GM23338 (cell line): ENCODE measurements around the gene CACNA1C. TPM values are rescaled to one million over a fixed set of nuclear protein-coding genes. Genes with fewer than 3 reads are reported as not detected.

Source experiments
- ATAC-seq: fragments of 200-7000 bp; cut with Tn5 transposase; 3 replicates; pipeline ENCODE4 v1.9.1; 2020
- DNase-seq: peaks from one replicate; pipeline ENCODE4 v3.0.0-alpha.2; 2015; ENCODE audit warnings: low spot score
- H2AFZ ChIP-seq: fragments of 200-600 bp; sonication (generic); 2 replicates; pipeline ENCODE4 v1.8.0; 2016; ENCODE audit warnings: antibody characterized with exemption, mild to moderate bottlenecking, moderate library complexity
- H3F3A ChIP-seq: fragments of 200-600 bp; sonication (generic); replicated peaks from 2 replicates; pipeline ENCODE4 v1.8.0; 2017; ENCODE audit warnings: antibody characterized with exemption, mixed run types, low read depth
- H3K27ac ChIP-seq: fragments of 200-600 bp; sonication (generic); 2 replicates; pipeline ENCODE4 v1.6.1; 2016; ENCODE audit warnings: low read depth
- H3K27me3 ChIP-seq: fragments of 200-600 bp; sonication (generic); 2 replicates; pipeline ENCODE4 v1.8.0; 2016; ENCODE audit warnings: mild to moderate bottlenecking, mixed run types, moderate library complexity; ENCODE audit not compliant: insufficient read depth
- H3K36me3 ChIP-seq: fragments of 200-600 bp; sonication (generic); 2 replicates; pipeline ENCODE4 v1.8.0; 2016; ENCODE audit warnings: mild to moderate bottlenecking; ENCODE audit not compliant: insufficient read depth
- H3K4me1 ChIP-seq: fragments of 200-600 bp; sonication (generic); 2 replicates; pipeline ENCODE4 v1.8.0; 2016; ENCODE audit warnings: mild to moderate bottlenecking, moderate library complexity; ENCODE audit not compliant: insufficient read depth
- H3K4me2 ChIP-seq: fragments of 200-600 bp; sonication (generic); 2 replicates; pipeline ENCODE4 v1.7.1; 2017; ENCODE audit warnings: mixed run types
- H3K4me3 ChIP-seq: fragments of 200-600 bp; sonication (generic); 2 replicates; pipeline ENCODE4 v1.6.1; 2016; ENCODE audit warnings: mixed run types
- H3K79me2 ChIP-seq: fragments of 200-600 bp; sonication (generic); replicated peaks from 2 replicates; pipeline ENCODE4 v1.8.0; 2017; ENCODE audit warnings: mild to moderate bottlenecking; ENCODE audit not compliant: insufficient read depth
- H3K9me2 ChIP-seq: fragments of 200-600 bp; sonication (generic); 2 replicates; pipeline ENCODE4 v1.8.0; 2017; ENCODE audit not compliant: insufficient read depth
- H4K20me1 ChIP-seq: fragments of 200-600 bp; sonication (generic); replicated peaks from 2 replicates; pipeline ENCODE4 v1.8.0; 2017; ENCODE audit warnings: mild to moderate bottlenecking; ENCODE audit not compliant: insufficient read depth
- H3K27ac Mint-ChIP-seq: 2 replicates; pipeline ENCODE4 v1.8.0; 2020; ENCODE audit warnings: inconsistent platforms, mild to moderate bottlenecking, moderate library complexity, mixed read lengths
- H3K27me3 Mint-ChIP-seq: 3 replicates; pipeline ENCODE4 v1.8.0; 2022; ENCODE audit warnings: low read depth, mild to moderate bottlenecking, moderate library complexity, mixed read lengths, inconsistent platforms; ENCODE audit not compliant: insufficient read depth, poor library complexity
- H3K36me3 Mint-ChIP-seq: 3 replicates; pipeline ENCODE4 v1.8.0; 2021; ENCODE audit warnings: low read depth, mild to moderate bottlenecking, inconsistent platforms, moderate library complexity, mixed read lengths
- H3K4me1 Mint-ChIP-seq: 3 replicates; pipeline ENCODE4 v1.8.0; 2020; ENCODE audit warnings: mild to moderate bottlenecking, inconsistent platforms, mixed read lengths
- H3K4me3 Mint-ChIP-seq: 3 replicates; pipeline ENCODE4 v1.8.0; 2021; ENCODE audit warnings: moderate library complexity, mild to moderate bottlenecking, inconsistent platforms, mixed read lengths
- H3K9me3 Mint-ChIP-seq: 3 replicates; pipeline ENCODE4 v1.8.0; 2020; ENCODE audit warnings: moderate library complexity, mild to moderate bottlenecking, inconsistent platforms, mixed read lengths
- CREB1 ChIP-seq: fragments of 250-450 bp; sonication (Bioruptor Pico); IDR thresholded peaks from 2 replicates; pipeline ENCODE4 v1.5.0; 2020; ENCODE audit warnings: low read depth, mild to moderate bottlenecking, moderate library complexity
- ETS1 ChIP-seq: IDR thresholded peaks from 2 replicates; pipeline ENCODE4 v1.6.1; 2016; ENCODE audit warnings: antibody characterized with exemption
- EZH2 ChIP-seq: fragments of 200-600 bp; sonication (generic); IDR thresholded peaks from one replicate; pipeline ENCODE4 v1.8.0; 2017; ENCODE audit warnings: antibody characterized with exemption, mild to moderate bottlenecking, low read depth; ENCODE audit not compliant: unreplicated experiment
- EZH2phosphoT487 ChIP-seq: fragments of 200-600 bp; sonication (generic); IDR thresholded peaks from one replicate; pipeline ENCODE4 v1.8.1; 2018; ENCODE audit warnings: antibody characterized with exemption; ENCODE audit not compliant: unreplicated experiment
- JUNB ChIP-seq: IDR thresholded peaks from one replicate; pipeline ENCODE4 v1.6.1; 2016; ENCODE audit warnings: antibody characterized with exemption; ENCODE audit not compliant: unreplicated experiment
- NANOG ChIP-seq: IDR thresholded peaks from 2 replicates; pipeline ENCODE4 v1.6.1; 2016; ENCODE audit warnings: antibody characterized with exemption, borderline replicate concordance
- POLR2AphosphoS5 ChIP-seq: IDR thresholded peaks from 2 replicates; pipeline ENCODE4 v1.6.1; 2016; ENCODE audit warnings: antibody characterized with exemption, low read depth
- REST ChIP-seq: IDR thresholded peaks from one replicate; pipeline ENCODE4 v1.6.1; 2018; ENCODE audit warnings: antibody characterized with exemption; ENCODE audit not compliant: unreplicated experiment
- STAT1 ChIP-seq: IDR thresholded peaks from one replicate; pipeline ENCODE4 v1.6.1; 2016; ENCODE audit warnings: antibody characterized with exemption; ENCODE audit not compliant: unreplicated experiment
- ZNF114 ChIP-seq: fragments of 250-450 bp; sonication (Bioruptor Pico); IDR thresholded peaks from 2 replicates; pipeline ENCODE4 v1.5.0; 2020; ENCODE audit warnings: mild to moderate bottlenecking, moderate library complexity
- ZNF331 ChIP-seq: fragments of 250-450 bp; sonication (Bioruptor Pico); IDR thresholded peaks from 2 replicates; pipeline ENCODE4 v1.5.0; 2020; ENCODE audit warnings: low read depth, mild to moderate bottlenecking, moderate library complexity
- polyA plus RNA-seq: library from polyadenylated mRNA; unstranded; fragments of >200 nt; fragmentation: Nextera tagmentation; extraction: Ambion mirVana; gene quantifications from 2 replicates; pipeline ENCODE4 v1.2.1, GENCODE V29; 2016
- total RNA-seq: library from RNA; depleted of rRNA; stranded (reverse); fragments of >200 nt; shearing (Covaris generic); gene quantifications from 2 replicates; pipeline ENCODE4 v1.2.3, GENCODE V29; 2014
- TF ChIP-seq, protein P1 (sequence below), 2 experiments: fragments of 200-600 bp in 1 of 2; sonication (generic) in 1 of 2; conservative IDR thresholded peaks; 2 replicates each; pipeline versions ENCODE4 v1.5.1 to v1.6.1; 2016 to 2017; ENCODE audit warnings: antibody characterized with exemption in 2 of 2, low read depth in 2 of 2, mild to moderate bottlenecking in 2 of 2, moderate library complexity in 1 of 2
- TF ChIP-seq, protein P2 (sequence below): fragments of 250-450 bp; sonication (Bioruptor Pico); IDR thresholded peaks from 2 replicates; pipeline ENCODE4 v1.5.0; 2020; ENCODE audit warnings: mild to moderate bottlenecking, moderate library complexity

Gene CACNA1C
- total and polyA plus RNA-seq, 2 experiments from 2014 or later: 0.78 to 2.1 TPM

GRCh38 chr12:2575245-2575644, 522.5 kb downstream of the CACNA1C start:
- Mint-ChIP-seq H3K9me3 (no peaks in the 10 kb centered on the region; the same call in 1 of the 3 replicates), H3K36me3 (no peaks in the 10 kb centered on the region), H3K27ac (no peak overlapping the region), H3K4me1 (peaks cover 3% of the 10 kb centered on the region; the same call in 2 of the 3 replicates), H3K27me3 (peaks cover 4% of the 10 kb centered on the region), H3K4me3 (no peak overlapping the region)
- Histone ChIP-seq H2AFZ (no peak overlapping the region), H3K4me1 (no peaks in the 10 kb centered on the region), H3K4me3 (no peak overlapping the region), H3F3A (no peaks in the 10 kb centered on the region), H3K27ac (no peak overlapping the region), H4K20me1 (no peaks in the 10 kb centered on the region), H3K36me3 (no peaks in the 10 kb centered on the region), H3K27me3 (0 out of 2 replicates have a peak, but pooled peaks cover 3% of the 10 kb centered on the region), H3K9me2 (peaks cover 21% of the 10 kb centered on the region; the same call in 1 of the 2 replicates), H3K4me2 (no peak overlapping the region), H3K79me2 (no peaks in the 10 kb centered on the region)
- TF ChIP-seq NANOG (no peak), EZH2phosphoT487 (no peak), EZH2 (no peak), ETS1 (no peak), ZNF331 (CRISPR knock-in tag) (no peak), CREB1 (no peak), REST (no peak), STAT1 (no peak), ZNF114 (CRISPR knock-in tag) (no peak), JUNB (no peak), POLR2AphosphoS5 (no peak)
- TF ChIP-seq, protein P1, sequence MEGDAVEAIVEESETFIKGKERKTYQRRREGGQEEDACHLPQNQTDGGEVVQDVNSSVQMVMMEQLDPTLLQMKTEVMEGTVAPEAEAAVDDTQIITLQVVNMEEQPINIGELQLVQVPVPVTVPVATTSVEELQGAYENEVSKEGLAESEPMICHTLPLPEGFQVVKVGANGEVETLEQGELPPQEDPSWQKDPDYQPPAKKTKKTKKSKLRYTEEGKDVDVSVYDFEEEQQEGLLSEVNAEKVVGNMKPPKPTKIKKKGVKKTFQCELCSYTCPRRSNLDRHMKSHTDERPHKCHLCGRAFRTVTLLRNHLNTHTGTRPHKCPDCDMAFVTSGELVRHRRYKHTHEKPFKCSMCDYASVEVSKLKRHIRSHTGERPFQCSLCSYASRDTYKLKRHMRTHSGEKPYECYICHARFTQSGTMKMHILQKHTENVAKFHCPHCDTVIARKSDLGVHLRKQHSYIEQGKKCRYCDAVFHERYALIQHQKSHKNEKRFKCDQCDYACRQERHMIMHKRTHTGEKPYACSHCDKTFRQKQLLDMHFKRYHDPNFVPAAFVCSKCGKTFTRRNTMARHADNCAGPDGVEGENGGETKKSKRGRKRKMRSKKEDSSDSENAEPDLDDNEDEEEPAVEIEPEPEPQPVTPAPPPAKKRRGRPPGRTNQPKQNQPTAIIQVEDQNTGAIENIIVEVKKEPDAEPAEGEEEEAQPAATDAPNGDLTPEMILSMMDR (conservative IDR thresholded peaks at IDR 0.05; ENCODE audit: low read depth in 2 of 2): no peak
- TF ChIP-seq, protein P2, sequence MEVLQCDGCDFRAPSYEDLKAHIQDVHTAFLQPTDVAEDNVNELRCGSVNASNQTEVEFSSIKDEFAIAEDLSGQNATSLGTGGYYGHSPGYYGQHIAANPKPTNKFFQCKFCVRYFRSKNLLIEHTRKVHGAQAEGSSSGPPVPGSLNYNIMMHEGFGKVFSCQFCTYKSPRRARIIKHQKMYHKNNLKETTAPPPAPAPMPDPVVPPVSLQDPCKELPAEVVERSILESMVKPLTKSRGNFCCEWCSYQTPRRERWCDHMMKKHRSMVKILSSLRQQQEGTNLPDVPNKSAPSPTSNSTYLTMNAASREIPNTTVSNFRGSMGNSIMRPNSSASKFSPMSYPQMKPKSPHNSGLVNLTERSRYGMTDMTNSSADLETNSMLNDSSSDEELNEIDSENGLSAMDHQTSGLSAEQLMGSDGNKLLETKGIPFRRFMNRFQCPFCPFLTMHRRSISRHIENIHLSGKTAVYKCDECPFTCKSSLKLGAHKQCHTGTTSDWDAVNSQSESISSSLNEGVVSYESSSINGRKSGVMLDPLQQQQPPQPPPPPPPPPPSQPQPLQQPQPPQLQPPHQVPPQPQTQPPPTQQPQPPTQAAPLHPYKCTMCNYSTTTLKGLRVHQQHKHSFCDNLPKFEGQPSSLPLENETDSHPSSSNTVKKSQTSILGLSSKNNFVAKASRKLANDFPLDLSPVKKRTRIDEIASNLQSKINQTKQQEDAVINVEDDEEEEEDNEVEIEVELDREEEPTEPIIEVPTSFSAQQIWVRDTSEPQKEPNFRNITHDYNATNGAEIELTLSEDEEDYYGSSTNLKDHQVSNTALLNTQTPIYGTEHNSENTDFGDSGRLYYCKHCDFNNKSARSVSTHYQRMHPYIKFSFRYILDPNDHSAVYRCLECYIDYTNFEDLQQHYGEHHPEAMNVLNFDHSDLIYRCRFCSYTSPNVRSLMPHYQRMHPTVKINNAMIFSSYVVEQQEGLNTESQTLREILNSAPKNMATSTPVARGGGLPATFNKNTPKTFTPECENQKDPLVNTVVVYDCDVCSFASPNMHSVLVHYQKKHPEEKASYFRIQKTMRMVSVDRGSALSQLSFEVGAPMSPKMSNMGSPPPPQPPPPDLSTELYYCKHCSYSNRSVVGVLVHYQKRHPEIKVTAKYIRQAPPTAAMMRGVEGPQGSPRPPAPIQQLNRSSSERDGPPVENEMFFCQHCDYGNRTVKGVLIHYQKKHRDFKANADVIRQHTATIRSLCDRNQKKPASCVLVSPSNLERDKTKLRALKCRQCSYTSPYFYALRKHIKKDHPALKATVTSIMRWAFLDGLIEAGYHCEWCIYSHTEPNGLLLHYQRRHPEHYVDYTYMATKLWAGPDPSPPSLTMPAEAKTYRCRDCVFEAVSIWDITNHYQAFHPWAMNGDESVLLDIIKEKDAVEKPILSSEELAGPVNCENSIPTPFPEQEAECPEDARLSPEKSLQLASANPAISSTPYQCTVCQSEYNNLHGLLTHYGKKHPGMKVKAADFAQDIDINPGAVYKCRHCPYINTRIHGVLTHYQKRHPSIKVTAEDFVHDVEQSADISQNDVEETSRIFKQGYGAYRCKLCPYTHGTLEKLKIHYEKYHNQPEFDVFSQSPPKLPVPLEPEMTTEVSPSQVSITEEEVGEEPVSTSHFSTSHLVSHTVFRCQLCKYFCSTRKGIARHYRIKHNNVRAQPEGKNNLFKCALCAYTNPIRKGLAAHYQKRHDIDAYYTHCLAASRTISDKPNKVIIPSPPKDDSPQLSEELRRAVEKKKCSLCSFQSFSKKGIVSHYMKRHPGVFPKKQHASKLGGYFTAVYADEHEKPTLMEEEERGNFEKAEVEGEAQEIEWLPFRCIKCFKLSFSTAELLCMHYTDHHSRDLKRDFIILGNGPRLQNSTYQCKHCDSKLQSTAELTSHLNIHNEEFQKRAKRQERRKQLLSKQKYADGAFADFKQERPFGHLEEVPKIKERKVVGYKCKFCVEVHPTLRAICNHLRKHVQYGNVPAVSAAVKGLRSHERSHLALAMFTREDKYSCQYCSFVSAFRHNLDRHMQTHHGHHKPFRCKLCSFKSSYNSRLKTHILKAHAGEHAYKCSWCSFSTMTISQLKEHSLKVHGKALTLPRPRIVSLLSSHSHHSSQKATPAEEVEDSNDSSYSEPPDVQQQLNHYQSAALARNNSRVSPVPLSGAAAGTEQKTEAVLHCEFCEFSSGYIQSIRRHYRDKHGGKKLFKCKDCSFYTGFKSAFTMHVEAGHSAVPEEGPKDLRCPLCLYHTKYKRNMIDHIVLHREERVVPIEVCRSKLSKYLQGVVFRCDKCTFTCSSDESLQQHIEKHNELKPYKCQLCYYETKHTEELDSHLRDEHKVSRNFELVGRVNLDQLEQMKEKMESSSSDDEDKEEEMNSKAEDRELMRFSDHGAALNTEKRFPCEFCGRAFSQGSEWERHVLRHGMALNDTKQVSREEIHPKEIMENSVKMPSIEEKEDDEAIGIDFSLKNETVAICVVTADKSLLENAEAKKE (CRISPR knock-in tag): no peak
- ATAC-seq: no peak; the same call in 1 of the 3 replicates
- no peak for DNase-seq
